ENCODE measurements around the gene HMCN1.

- no peak for TF ChIP-seq TAF1 (IDR thresholded peaks at IDR 0.05; ENCODE audit: borderline replicate concordance, insufficient read depth, low read length)
- no peak for TF ChIP-seq REST (IDR thresholded peaks at IDR 0.05; ENCODE audit: insufficient read depth in 1 of 2, low read depth in 2 of 2, low read length in 2 of 2)
- no peak for TF ChIP-seq POLR2AphosphoS5 (IDR thresholded peaks at IDR 0.05; ENCODE audit: low read depth, low read length)
- TF ChIP-seq SIN3A (IDR thresholded peaks at IDR 0.05; ENCODE audit: borderline replicate concordance, insufficient read depth, low read length), result no peak
These were observed 226.5 kb downstream of the HMCN1 start for GRCh38 chr1:185960422-185961321.
